H9 (cell line): ENCODE results near the gene SSRP1. TPM values are rescaled to one million over a fixed set of nuclear protein-coding genes. Genes with fewer than 3 reads are reported as not detected.

Experiments used
- DNase-seq: peaks from one replicate; pipeline ENCODE4 v3.0.0-alpha.2; 2017
- H2AFZ ChIP-seq: one replicate; pipeline ENCODE4 v1.6.1; 2013; ENCODE audit warnings: mild to moderate bottlenecking, low read length, control low read depth, moderate library complexity
- H2AK5ac ChIP-seq: 2 replicates; pipeline ENCODE4 v1.6.1; 2013; ENCODE audit warnings: low read length, control low read depth, mixed read lengths; ENCODE audit not compliant: insufficient read length
- H2BK120ac ChIP-seq: one replicate; pipeline ENCODE4 v1.6.1; 2013; ENCODE audit warnings: low read depth, mild to moderate bottlenecking, low read length, control low read depth, inconsistent platforms; ENCODE audit not compliant: poor library complexity, severe bottlenecking
- H2BK12ac ChIP-seq: 2 replicates; pipeline ENCODE4 v1.6.1; 2013; ENCODE audit warnings: low read length, control low read depth, mixed read lengths, low read depth; ENCODE audit not compliant: insufficient read length
- H2BK15ac ChIP-seq: 2 replicates; pipeline ENCODE4 v1.6.1; 2013; ENCODE audit warnings: low read depth, low read length, control low read depth
- H2BK20ac ChIP-seq: one replicate; pipeline ENCODE4 v1.6.1; 2013; ENCODE audit warnings: low read depth, mild to moderate bottlenecking, low read length, control low read depth, inconsistent platforms; ENCODE audit not compliant: poor library complexity, severe bottlenecking
- H2BK5ac ChIP-seq: 2 replicates; pipeline ENCODE4 v1.6.1; 2013; ENCODE audit warnings: low read length, control low read depth, mixed read lengths; ENCODE audit not compliant: insufficient read length
- H3K14ac ChIP-seq: 2 replicates; pipeline ENCODE4 v1.6.1; 2013; ENCODE audit warnings: low read length, control low read depth; ENCODE audit not compliant: insufficient read depth
- H3K18ac ChIP-seq: 2 replicates; pipeline ENCODE4 v1.6.1; 2013; ENCODE audit warnings: low read depth, mild to moderate bottlenecking, mixed read lengths, low read length, control low read depth; ENCODE audit not compliant: insufficient read length
- H3K23ac ChIP-seq: 2 replicates; pipeline ENCODE4 v1.6.1; 2013; ENCODE audit warnings: low read length, control low read depth, mixed read lengths, low read depth; ENCODE audit not compliant: insufficient read length
- H3K23me2 ChIP-seq: 2 replicates; pipeline ENCODE4 v1.6.1; 2013; ENCODE audit warnings: low read depth, mild to moderate bottlenecking, mixed read lengths, low read length, control low read depth; ENCODE audit not compliant: insufficient read length, poor library complexity, severe bottlenecking
- H3K27ac ChIP-seq: 2 replicates; pipeline ENCODE4 v1.5.1; 2013; ENCODE audit warnings: low read length, control low read depth, mixed read lengths, low read depth; ENCODE audit not compliant: insufficient read length
- H3K27me3 ChIP-seq: 2 replicates; pipeline ENCODE4 v1.6.1; 2013; ENCODE audit warnings: low read length, control low read depth, inconsistent platforms; ENCODE audit not compliant: insufficient read depth
- H3K4ac ChIP-seq: 2 replicates; pipeline ENCODE4 v1.6.1; 2013; ENCODE audit warnings: low read depth, mild to moderate bottlenecking, control low read depth, inconsistent platforms, low read length, moderate library complexity
- H3K4me1 ChIP-seq: 2 replicates; pipeline ENCODE4 v1.6.1; 2013; ENCODE audit warnings: low read length, control low read depth, inconsistent platforms; ENCODE audit not compliant: insufficient read depth
- H3K4me2 ChIP-seq: 2 replicates; pipeline ENCODE4 v1.6.1; 2013; ENCODE audit warnings: low read length, control low read depth, mixed read lengths; ENCODE audit not compliant: insufficient read length, insufficient read depth
- H3K56ac ChIP-seq: 2 replicates; pipeline ENCODE4 v1.6.1; 2013; ENCODE audit warnings: low read depth, mild to moderate bottlenecking, mixed read lengths, low read length, control low read depth; ENCODE audit not compliant: insufficient read length
- H3K79me1 ChIP-seq: 2 replicates; pipeline ENCODE4 v1.6.1; 2013; ENCODE audit warnings: low read depth, mild to moderate bottlenecking, moderate library complexity, low read length, control low read depth, inconsistent platforms; ENCODE audit not compliant: insufficient read depth, poor library complexity, severe bottlenecking
- H3K79me2 ChIP-seq: 2 replicates; pipeline ENCODE4 v1.6.1; 2013; ENCODE audit warnings: low read length, control low read depth, inconsistent platforms; ENCODE audit not compliant: insufficient read depth
- H3K9ac ChIP-seq: 2 replicates; pipeline ENCODE4 v1.6.1; 2013; ENCODE audit warnings: low read length, control low read depth, mixed read lengths; ENCODE audit not compliant: insufficient read length; ENCODE audit errors: extremely low read depth
- H3K9me3 ChIP-seq: one replicate; pipeline ENCODE4 v1.6.1; 2013; ENCODE audit warnings: low read depth, low read length, inconsistent platforms; ENCODE audit not compliant: control insufficient read depth
- H3T11ph ChIP-seq: one replicate; pipeline ENCODE4 v1.6.1; 2013; ENCODE audit warnings: mild to moderate bottlenecking, low read length, control low read depth, inconsistent platforms
- H4K20me1 ChIP-seq: one replicate; pipeline ENCODE4 v1.6.1; 2013; ENCODE audit not compliant: control insufficient read depth, insufficient read length, insufficient read depth
- H4K5ac ChIP-seq: 2 replicates; pipeline ENCODE4 v1.6.1; 2013; ENCODE audit warnings: low read depth, mild to moderate bottlenecking, mixed read lengths, low read length, control low read depth; ENCODE audit not compliant: insufficient read length
- H4K8ac ChIP-seq: replicated peaks from 2 replicates; pipeline ENCODE4 v1.6.1; 2013; ENCODE audit warnings: low read length, control low read depth, mixed read lengths, low read depth; ENCODE audit not compliant: insufficient read length
- H4K91ac ChIP-seq: 2 replicates; pipeline ENCODE4 v1.6.1; 2013; ENCODE audit warnings: low read depth, mild to moderate bottlenecking, moderate library complexity, mixed read lengths, low read length, control low read depth; ENCODE audit not compliant: insufficient read length
- H3K27ac Mint-ChIP-seq, 3 experiments: 2 replicates in 2 of 3; 3 replicates in 1 of 3; pipeline ENCODE4 v1.8.0; 2020 to 2021; ENCODE audit warnings: mixed read lengths in 3 of 3, mild to moderate bottlenecking in 1 of 3, moderate library complexity in 1 of 3
- H3K27me3 Mint-ChIP-seq: 2 replicates; pipeline ENCODE4 v1.8.0; 2021; ENCODE audit warnings: low read depth, mild to moderate bottlenecking, moderate library complexity, mixed read lengths
- H3K36me3 Mint-ChIP-seq, 3 experiments: 2 replicates in 2 of 3; 3 replicates in 1 of 3; pipeline ENCODE4 v1.8.0; 2020 to 2021; ENCODE audit warnings: low read depth in 3 of 3, mixed read lengths in 3 of 3; ENCODE audit not compliant: insufficient read depth in 1 of 3
- H3K4me1 Mint-ChIP-seq, 2 experiments: 2 replicates each; pipeline ENCODE4 v1.8.0; 2020; ENCODE audit warnings: mixed read lengths in 2 of 2
- H3K4me3 Mint-ChIP-seq, 2 experiments: 2 replicates in 1 of 2; 3 replicates in 1 of 2; pipeline ENCODE4 v1.8.0; 2020 to 2021; ENCODE audit warnings: mild to moderate bottlenecking in 2 of 2, mixed read lengths in 2 of 2, moderate library complexity in 1 of 2
- H3K9me3 Mint-ChIP-seq, 2 experiments: 2 replicates in 1 of 2; 3 replicates in 1 of 2; pipeline ENCODE4 v1.8.0; 2020; ENCODE audit warnings: mild to moderate bottlenecking in 2 of 2, mixed read lengths in 2 of 2, moderate library complexity in 1 of 2
- CTCF ChIP-seq: fragments of 200-600 bp; sonication (generic); conservative IDR thresholded peaks from 3 replicates; pipeline ENCODE4 v1.8.0; 2021; ENCODE audit warnings: antibody characterized with exemption, mild to moderate bottlenecking
- WGBS: extraction: QIAGEN DNeasy Blood & Tissue Kit; methylation state at CpG from one replicate; pipeline ENCODE4 v1.1.7; 2013; ENCODE audit warnings: missing lambda C conversion rate, low lambda C conversion rate, mixed read lengths; ENCODE audit not compliant: insufficient read length; ENCODE audit errors: extremely low coverage; 5-methylcytosine and 5-hydroxymethylcytosine counted together
- total RNA-seq: library from RNA; stranded (reverse); gene quantifications from 2 replicates; pipeline ENCODE4 v1.2.1, GENCODE V29; 2021

The SSRP1 gene
- total RNA-seq, 1 experiment from 2014 or later, result 202 TPM

GRCh38 chr11:57332694-57333440 is 2.8 kb downstream of the SSRP1 start:
- Histone ChIP-seq H3K23ac (no peak overlapping the region), H2BK120ac (no peak overlapping the region), H3K18ac (no peak overlapping the region), H3K9me3 (no peaks in the 10 kb centered on the region), H2BK5ac (no peak overlapping the region), H4K20me1 (no peaks in the 10 kb centered on the region), H4K91ac (no peak overlapping the region), H3K4me2 (no peak overlapping the region), H3T11ph (no peak overlapping the region), H3K4ac (no peak overlapping the region), H3K79me1 (peaks cover 7% of the 10 kb centered on the region), H3K4me1 (peaks cover 3% of the 10 kb centered on the region; the same call in 1 of the 2 replicates), H2BK12ac (no peak overlapping the region), H3K9ac (no peak overlapping the region), H3K14ac (no peak overlapping the region), H2AK5ac (no peak overlapping the region), H2AFZ (no peak overlapping the region), H3K27me3 (no peaks in the 10 kb centered on the region), H4K8ac (no peak overlapping the region), H3K56ac (no peak overlapping the region), H3K27ac (no peak overlapping the region), H3K23me2 (peaks cover 6% of the 10 kb centered on the region), H4K5ac (no peak overlapping the region), H2BK15ac (no peak overlapping the region), H3K79me2 (peaks cover 10% of the 10 kb centered on the region; the same call in 1 of the 2 replicates), H2BK20ac (no peak overlapping the region)
- no peak for DNase-seq
- no peak for TF ChIP-seq CTCF
- H3K4me3 Mint-ChIP-seq, result no peak overlapping the region
- peaks cover 49 to 72% (median 70%) of the 10 kb centered on the region in 3 experiments for H3K36me3 Mint-ChIP-seq
- no peak overlapping the region; a peak in 1 of 7 replicates for H3K27ac Mint-ChIP-seq
- no peaks in the 10 kb centered on the region for H3K9me3 Mint-ChIP-seq
- no peaks in the 10 kb centered on the region for H3K27me3 Mint-ChIP-seq
- peaks cover 22 to 23% of the 10 kb centered on the region in 2 experiments for H3K4me1 Mint-ChIP-seq
- WGBS, result no CpG with 5 or more reads among the region's 11 CpGs
